RWPE1 (cell line): ENCODE measurements around the gene CATSPERZ.
A peak's percentile ranks its signal among the peaks of the same experiment; 100 is the strongest.

Source experiments
- CTCF ChIA-PET: fragments of 350-600 bp; sonication (Branson Sonifier 250); formaldehyde crosslinking; extraction: SDS; loops from one replicate; lab custom pipeline; 2021; lab: Yijun Ruan, JAX
- POLR2A ChIA-PET: fragments of 400-600 bp; formaldehyde crosslinking; extraction: SDS; loops from one replicate; lab custom pipeline; 2020; ENCODE audit warnings: antibody characterized with exemption; ENCODE audit not compliant: low non-redundant PET; lab: Yijun Ruan, JAX
- DNase-seq: peaks from one replicate; pipeline ENCODE4 v3.0.0; 2012; ENCODE audit warnings: low spot score
- H3K27ac ChIP-seq: fragments of 450-650 bp; 2 replicates; pipeline ENCODE4 v1.5.1; 2017
- TF ChIP-seq, protein P1 (sequence below): fragments of 450-650 bp; conservative IDR thresholded peaks from 2 replicates; pipeline ENCODE4 v1.5.1; 2017; ENCODE audit warnings: low read depth, mild to moderate bottlenecking

The CATSPERZ gene

GRCh38 chr11:64288353-64288750 lies 11.8 kb upstream of the CATSPERZ start:
- ChIA-PET POLR2A (no interaction called here), CTCF (interaction anchor here (0.5 to 2.0 kb wide), 2 partner anchors 13 to 37 kb away, joined by 3 to 12 read pairs; no protein-coding TSS in a partner anchor)
- no peak for DNase-seq
- TF ChIP-seq, protein P1, sequence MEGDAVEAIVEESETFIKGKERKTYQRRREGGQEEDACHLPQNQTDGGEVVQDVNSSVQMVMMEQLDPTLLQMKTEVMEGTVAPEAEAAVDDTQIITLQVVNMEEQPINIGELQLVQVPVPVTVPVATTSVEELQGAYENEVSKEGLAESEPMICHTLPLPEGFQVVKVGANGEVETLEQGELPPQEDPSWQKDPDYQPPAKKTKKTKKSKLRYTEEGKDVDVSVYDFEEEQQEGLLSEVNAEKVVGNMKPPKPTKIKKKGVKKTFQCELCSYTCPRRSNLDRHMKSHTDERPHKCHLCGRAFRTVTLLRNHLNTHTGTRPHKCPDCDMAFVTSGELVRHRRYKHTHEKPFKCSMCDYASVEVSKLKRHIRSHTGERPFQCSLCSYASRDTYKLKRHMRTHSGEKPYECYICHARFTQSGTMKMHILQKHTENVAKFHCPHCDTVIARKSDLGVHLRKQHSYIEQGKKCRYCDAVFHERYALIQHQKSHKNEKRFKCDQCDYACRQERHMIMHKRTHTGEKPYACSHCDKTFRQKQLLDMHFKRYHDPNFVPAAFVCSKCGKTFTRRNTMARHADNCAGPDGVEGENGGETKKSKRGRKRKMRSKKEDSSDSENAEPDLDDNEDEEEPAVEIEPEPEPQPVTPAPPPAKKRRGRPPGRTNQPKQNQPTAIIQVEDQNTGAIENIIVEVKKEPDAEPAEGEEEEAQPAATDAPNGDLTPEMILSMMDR, result no peak
- H3K27ac ChIP-seq, result peak overlapping the region; percentile 97

DNA sequence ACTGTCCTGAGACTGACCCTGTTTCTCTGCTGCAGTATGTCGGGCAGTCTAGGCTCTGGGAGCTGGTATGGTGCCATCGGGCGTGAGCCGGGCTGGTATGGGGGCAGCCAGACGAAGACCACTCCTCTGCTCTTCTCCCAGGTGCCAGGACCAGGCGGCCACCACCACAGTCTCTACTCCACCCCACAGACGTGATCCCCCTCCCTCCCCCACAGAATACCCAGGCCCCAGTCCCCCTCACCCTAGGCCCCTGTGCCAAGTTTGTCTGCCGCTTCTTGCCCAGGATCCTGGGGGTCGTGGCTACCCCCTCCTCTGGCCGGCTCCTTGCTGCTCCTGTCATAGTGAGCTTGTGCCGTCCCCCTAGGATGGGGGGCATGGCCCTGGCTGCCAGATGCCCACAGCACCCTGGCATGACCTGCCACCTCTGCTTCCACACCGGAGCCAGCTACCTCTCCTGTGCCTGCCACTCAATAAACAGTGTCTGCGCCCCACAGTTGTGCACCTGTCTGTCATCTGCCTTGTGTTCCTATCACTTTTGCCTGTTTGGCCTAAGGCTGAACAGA lies 11.1 kb upstream of the CATSPERZ start:
- POLR2A ChIA-PET, result no interaction called here
- H3K27ac ChIP-seq, result peak overlapping the region; percentile 97; the same call in 1 of the 2 replicates
- DNase-seq, result no peak
- CTCF ChIA-PET, result interaction anchor here (0.6 to 2.0 kb wide), 4 partner anchors 10 to 16 kb away, joined by 4 to 12 read pairs (median 4); no protein-coding TSS in a partner anchor
- TF ChIP-seq, protein P1, result no peak

- CTCF ChIA-PET, result interaction anchor here (0.6 to 0.7 kb wide), 2 partner anchors 11 to 25 kb away, joined by 3 to 4 read pairs; no protein-coding TSS in a partner anchor
Observed at GRCh38 chr11:64290352-64291261, 9.6 kb upstream of the CATSPERZ start.

GRCh38 chr11:64291262-64291751 lies 8.9 kb upstream of the CATSPERZ start, which contains the start of gene KCNK4:
KCNK4 (plus strand) TSS chr11:64291302; CDS start chr11:64293019, 1,717 bp downstream.
- TF ChIP-seq, protein P1, result no peak
- ChIA-PET CTCF (interaction anchor here (0.5 to 0.7 kb wide), 2 partner anchors 10 to 285 kb away, joined by 3 read pairs; no protein-coding TSS in a partner anchor), POLR2A (no interaction called here)
- no peak for DNase-seq
- peak within 1 kb of the TSS; percentile 97 for H3K27ac ChIP-seq

More at GRCh38 chr11:64290352-64291261, 9.6 kb upstream of the CATSPERZ start:
- TF ChIP-seq, protein P1, result no peak
- no peak for DNase-seq
- peak overlapping the region; percentile 97 for H3K27ac ChIP-seq
- POLR2A ChIA-PET, result no interaction called here

- ChIA-PET POLR2A (no interaction called here), CTCF (interaction anchor here (0.5 kb wide), 1 partner anchor 285 kb away, joined by 3 read pairs; no protein-coding TSS in a partner anchor)
- DNase-seq, result no peak
- TF ChIP-seq, protein P1, result no peak
- no peak overlapping the region for H3K27ac ChIP-seq
Observed at GRCh38 chr11:64291752-64292459, 8.3 kb upstream of the CATSPERZ start.
